Measurements from ENCODE around the gene MECR. TPM values are rescaled to one million over a fixed set of nuclear protein-coding genes. Genes with fewer than 3 reads are reported as not detected.

MECR gene
- polyA plus RNA-seq, 1 of the 3 experiments (the other 2 are of a cell fraction): 38.3 TPM

- TF ChIP-seq RFX5 (IDR thresholded peaks at IDR 0.05; ENCODE audit: low read length) (peak; percentile 54), USF1 (IDR thresholded peaks at IDR 0.05; ENCODE audit: borderline replicate concordance, low read depth) (peak; percentile 41; the same call in 1 of the 2 replicates), MAX (IDR thresholded peaks at IDR 0.05; ENCODE audit: low read depth) (peak; percentile 97)
Observed at GRCh38 chr1:29230553-29231378, at the start of gene MECR (continued).

- POLR2A ChIA-PET: no interaction called here
- no peak for DNase-seq
Observed at GRCh38 chr1:29279951-29280391, 49.2 kb upstream of the MECR start.

GRCh38 chr1:29279406-29279805 is 48.7 kb upstream of the MECR start:
- Histone ChIP-seq H3K27ac (ENCODE audit: low read depth in 2 of 2, low read length in 1 of 2) (no peak overlapping the region), H3K9ac (no peak overlapping the region), H3K4me3 (ENCODE audit: low read depth in 2 of 2, low read length in 1 of 2) (no peak overlapping the region), H2AFZ (ENCODE audit: low read depth) (no peak overlapping the region), H3F3A (replicated peaks; ENCODE audit: insufficient read depth) (no peaks in the 10 kb centered on the region), H3K36me3 (replicated peaks in 1 of 2; ENCODE audit: control insufficient read depth in 1 of 2, insufficient read depth in 2 of 2, low read length in 1 of 2) (no peaks in the 10 kb centered on the region), H3K9me2 (no peaks in the 10 kb centered on the region), H4K20me1 (ENCODE audit: insufficient read depth) (no peaks in the 10 kb centered on the region), H3K4me2 (no peak overlapping the region), H3K4me1 (ENCODE audit: control insufficient read depth in 1 of 2, insufficient read depth in 2 of 2, low read depth in 1 of 2, low read length in 1 of 2) (peaks cover 0 to 11% of the 10 kb centered on the region in 2 experiments; a peak in 2 of 4 replicates), H3K79me2 (ENCODE audit: insufficient read depth) (no peaks in the 10 kb centered on the region), H3K27me3 (ENCODE audit: insufficient read depth) (no peaks in the 10 kb centered on the region), H3K9me3 (no peaks in the 10 kb centered on the region)
- 68% methylated on average over 8 of the region's 13 CpGs for WGBS (ENCODE audit: low lambda C conversion rate)
- DNase-seq: no peak
- ChIA-PET CTCF (interaction anchor here (1.2 kb wide), 1 partner anchor 10 kb away, joined by 4 read pairs; no protein-coding TSS in a partner anchor), POLR2A (no interaction called here)
- TF ChIP-seq RCOR1 (IDR thresholded peaks at IDR 0.05; ENCODE audit: low read length): no peak
- TF ChIP-seq SIN3A (IDR thresholded peaks at IDR 0.05; ENCODE audit: borderline replicate concordance, low read depth, low read length): no peak
- no peak for TF ChIP-seq MEF2A (IDR thresholded peaks at IDR 0.05; ENCODE audit: borderline replicate concordance, low read depth)
- no peak for TF ChIP-seq JUND (IDR thresholded peaks at IDR 0.05)
- TF ChIP-seq PBX3 (IDR thresholded peaks at IDR 0.05): no peak
- no peak for TF ChIP-seq ELF1 (IDR thresholded peaks at IDR 0.05)
- TF ChIP-seq TCF12 (IDR thresholded peaks at IDR 0.05): no peak
- no peak for TF ChIP-seq RFX5 (IDR thresholded peaks at IDR 0.05; ENCODE audit: low read length)
- TF ChIP-seq RAD21 (IDR thresholded peaks at IDR 0.05; ENCODE audit: low read length): no peak
- TF ChIP-seq FOXJ3 (CRISPR knock-in tag; IDR thresholded peaks at IDR 0.05): no peak

More at GRCh38 chr1:29279951-29280391, 49.2 kb upstream of the MECR start:
- Histone ChIP-seq H3K79me2 (ENCODE audit: insufficient read depth) (no peaks in the 10 kb centered on the region), H4K20me1 (ENCODE audit: insufficient read depth) (no peaks in the 10 kb centered on the region), H3K27me3 (ENCODE audit: insufficient read depth) (no peaks in the 10 kb centered on the region), H2AFZ (ENCODE audit: low read depth) (no peak overlapping the region), H3F3A (replicated peaks; ENCODE audit: insufficient read depth) (no peaks in the 10 kb centered on the region), H3K9me3 (no peaks in the 10 kb centered on the region), H3K27ac (ENCODE audit: low read depth in 2 of 2, low read length in 1 of 2) (no peak overlapping the region), H3K4me2 (no peak overlapping the region), H3K4me1 (ENCODE audit: control insufficient read depth in 1 of 2, insufficient read depth in 2 of 2, low read depth in 1 of 2, low read length in 1 of 2) (peaks cover 0 to 17% of the 10 kb centered on the region in 2 experiments; a peak in 2 of 4 replicates), H3K4me3 (ENCODE audit: low read depth in 2 of 2, low read length in 1 of 2) (no peak overlapping the region), H3K9me2 (no peaks in the 10 kb centered on the region), H3K36me3 (replicated peaks in 1 of 2; ENCODE audit: control insufficient read depth in 1 of 2, insufficient read depth in 2 of 2, low read length in 1 of 2) (no peaks in the 10 kb centered on the region), H3K9ac (no peak overlapping the region)
- WGBS (ENCODE audit: low lambda C conversion rate): 76% methylated on average over 6 of the region's 11 CpGs
- CTCF ChIA-PET: interaction anchor here (1.2 kb wide), 1 partner anchor 11 kb away, joined by 4 read pairs; no protein-coding TSS in a partner anchor
- TF ChIP-seq MXI1 (IDR thresholded peaks at IDR 0.05; ENCODE audit: low read depth, low read length) (no peak), ZBTB33 (IDR thresholded peaks at IDR 0.05; ENCODE audit: borderline replicate concordance, low read depth) (no peak), SIN3A (IDR thresholded peaks at IDR 0.05; ENCODE audit: borderline replicate concordance, low read depth, low read length) (no peak), FOSL2 (IDR thresholded peaks at IDR 0.05; ENCODE audit: borderline replicate concordance, low read depth) (no peak), GABPA (IDR thresholded peaks at IDR 0.05; ENCODE audit: low read depth) (no peak), MEF2A (IDR thresholded peaks at IDR 0.05; ENCODE audit: borderline replicate concordance, low read depth) (no peak)
